Measurements from ENCODE around the gene ARHGEF10L. TPM values are rescaled to one million over a fixed set of nuclear protein-coding genes. Genes with fewer than 3 reads are reported as not detected.
A peak's percentile ranks its signal among the peaks of the same experiment; 100 is the strongest.
"Not testable (repeated sequence)": the region's sequence is repeated elsewhere in the genome, so short reads cannot be mapped to it uniquely, and the experiment has no call there.

The ARHGEF10L gene
- total RNA-seq, 1 donor from 2014 or later: 49.4 TPM

GRCh38 chr1:17733661-17734060 is 194.2 kb downstream of the ARHGEF10L start:
- DNase-seq (ENCODE audit: low read depth): no peak

GRCh38 chr1:17734609-17735008 is 195.1 kb downstream of the ARHGEF10L start:
- DNase-seq (ENCODE audit: low read depth): no peak

GRCh38 chr1:17735348-17735747 is 195.8 kb downstream of the ARHGEF10L start:
- DNase-seq (ENCODE audit: low read depth): no peak

- no peak for DNase-seq (ENCODE audit: low read depth)
Observed at GRCh38 chr1:17735793-17736192, 196.3 kb downstream of the ARHGEF10L start.

- DNase-seq (ENCODE audit: low read depth): no peak
Observed at GRCh38 chr1:17736625-17737024, 197.1 kb downstream of the ARHGEF10L start.

GRCh38 chr1:17739050-17739449 is 199.6 kb downstream of the ARHGEF10L start:
- DNase-seq (ENCODE audit: low read depth): no peak

GRCh38 chr1:17741052-17741451 is 201.6 kb downstream of the ARHGEF10L start:
- DNase-seq (ENCODE audit: low read depth): no peak

GRCh38 chr1:17742583-17742982 is 203.1 kb downstream of the ARHGEF10L start:
- DNase-seq (ENCODE audit: low read depth): no peak

- DNase-seq (ENCODE audit: low read depth): no peak
Observed at GRCh38 chr1:17743008-17743647, 203.6 kb downstream of the ARHGEF10L start.

- DNase-seq (ENCODE audit: low read depth): no peak
Observed at GRCh38 chr1:17743925-17744324, 204.4 kb downstream of the ARHGEF10L start.

- peak; percentile 24 for DNase-seq (ENCODE audit: low read depth)
Observed at GRCh38 chr1:17744666-17745478, 205.4 kb downstream of the ARHGEF10L start.

- DNase-seq (ENCODE audit: low read depth): no peak
Observed at GRCh38 chr1:17745479-17745955, 206.0 kb downstream of the ARHGEF10L start.

GRCh38 chr1:17746281-17746680 is 206.8 kb downstream of the ARHGEF10L start:
- not testable (repeated sequence) for DNase-seq (ENCODE audit: low read depth)

GRCh38 chr1:17746920-17747319 is 207.4 kb downstream of the ARHGEF10L start:
- DNase-seq (ENCODE audit: low read depth): no peak

Other genes starting within 250 kb of the ARHGEF10L start
- not detected in 2 replicates for gene PADI4, start 231.5 kb upstream of the ARHGEF10L start, total RNA-seq
- not detected in 2 replicates for gene PADI6, start 167.5 kb upstream of the ARHGEF10L start, total RNA-seq
- gene RCC2, start 100.0 kb upstream of the ARHGEF10L start, total RNA-seq: 29.9 and 32.2 TPM in 2 replicates
- gene ACTL8, start 215.6 kb downstream of the ARHGEF10L start, total RNA-seq: not detected in 2 replicates

All from myocyte (in vitro differentiated cells).